Astrocyte of the spinal cord (primary cell): Measurements from ENCODE around the gene SNPH.

Experiments
- DNase-seq: peaks from one replicate; pipeline ENCODE4 v3.0.0; 2011; ENCODE audit warnings: low read depth, low spot score
- H3K4me3 ChIP-seq: 2 replicates; pipeline ENCODE4 v1.5.1; 2011; ENCODE audit warnings: low read depth, mild to moderate bottlenecking, low read length, moderate library complexity
- CTCF ChIP-seq: IDR thresholded peaks from 2 replicates; pipeline ENCODE4 v1.5.1; 2012; ENCODE audit warnings: low read depth, mild to moderate bottlenecking, low read length, inconsistent platforms
- in situ Hi-C: cut with HindIII; loops from 2 replicates; pipeline ENCODE4 v1.10.0; 2017; ENCODE audit warnings: low sequenced_read_pairs

SNPH gene

GRCh38 chr20:1298888-1299511, 32.9 kb downstream of the SNPH start:
- no peak for DNase-seq
- H3K4me3 ChIP-seq: no peak overlapping the region
- no peak for TF ChIP-seq CTCF
- in situ Hi-C loops: no loop called here

GRCh38 chr20:1299522-1299921, 33.4 kb downstream of the SNPH start:
- in situ Hi-C loops: no loop called here
- TF ChIP-seq CTCF: peak; percentile 18
- no peak for DNase-seq
- H3K4me3 ChIP-seq: no peak overlapping the region

GRCh38 chr20:1300083-1300840, 34.2 kb downstream of the SNPH start:
- in situ Hi-C loops: no loop called here
- no peak for TF ChIP-seq CTCF
- no peak for DNase-seq
- no peak overlapping the region for H3K4me3 ChIP-seq

GRCh38 chr20:1301031-1301529, 35.0 kb downstream of the SNPH start:
- in situ Hi-C loops: no loop called here
- TF ChIP-seq CTCF: no peak
- H3K4me3 ChIP-seq: no peak overlapping the region
- DNase-seq: peak; percentile 66

GRCh38 chr20:1302685-1303541, 36.8 kb downstream of the SNPH start:
- in situ Hi-C loops: no loop called here
- no peak for TF ChIP-seq CTCF
- DNase-seq: no peak

GRCh38 chr20:1304710-1305515, 38.8 kb downstream of the SNPH start:
- DNase-seq: no peak
- no peak for TF ChIP-seq CTCF
- H3K4me3 ChIP-seq: no peak overlapping the region
- in situ Hi-C loops: no loop called here

More at GRCh38 chr20:1302685-1303541, 36.8 kb downstream of the SNPH start:
- H3K4me3 ChIP-seq: no peak overlapping the region
